B cell (primary cell): Measurements from ENCODE around the gene LSMEM2. TPM values are rescaled to one million over a fixed set of nuclear protein-coding genes. Genes with fewer than 3 reads are reported as not detected.

ENCODE experiments used
- ATAC-seq: fragments of 200-7000 bp; cut with Tn5 transposase; one replicate; pipeline ENCODE4 v1.10.0; 2021; ENCODE audit warnings: low read depth, mild to moderate bottlenecking, moderate number of reproducible peaks, moderate library complexity
- CTCF ChIA-PET: fragments of 350-600 bp; sonication (Branson Sonifier 250); formaldehyde crosslinking; loops from one replicate; lab custom pipeline; 2021; ENCODE audit warnings: antibody characterized with exemption, inconsistent platforms; lab: Charles Lee
- POLR2A ChIA-PET: fragments of 350-600 bp; sonication (Branson Sonifier 250); formaldehyde crosslinking; loops from one replicate; lab custom pipeline; 2021; ENCODE audit warnings: antibody characterized with exemption; lab: Charles Lee
- DNase-seq: peaks from one replicate; pipeline ENCODE4 v3.0.0; 2013
- H2AFZ ChIP-seq: 2 replicates; pipeline ENCODE4 v1.6.1; 2012; ENCODE audit warnings: mild to moderate bottlenecking, low read depth, low read length; ENCODE audit not compliant: insufficient read depth, poor library complexity, severe bottlenecking
- H3K27ac ChIP-seq, 2 donors: 1 replicate in 1 of 2; 2 replicates in 1 of 2; pipeline ENCODE4 v1.5.1; 2012 to 2013; ENCODE audit warnings: low read length in 2 of 2, mild to moderate bottlenecking in 2 of 2, moderate library complexity in 1 of 2
- H3K27me3 ChIP-seq, 4 experiments: fragments of 200-600 bp in 1 of 4; sonication (generic) in 1 of 4; replicated peaks in 1 of 4; 1 replicate in 2 of 4; 2 replicates in 2 of 4; pipeline versions ENCODE4 v1.6.1 to v1.7.0; 2013 to 2016; ENCODE audit warnings: low read length in 3 of 4, mild to moderate bottlenecking in 2 of 4, mixed read lengths in 1 of 4, moderate library complexity in 1 of 4; ENCODE audit not compliant: insufficient read depth in 4 of 4, control insufficient read depth in 3 of 4; ENCODE audit errors: control extremely low read depth in 1 of 4
- H3K36me3 ChIP-seq, 2 experiments: replicated peaks in 1 of 2; 1 replicate in 1 of 2; 2 replicates in 1 of 2; pipeline versions ENCODE4 v1.6.1 to v1.7.1; 2013; ENCODE audit warnings: low read length in 1 of 2; ENCODE audit not compliant: insufficient read depth in 2 of 2, control insufficient read depth in 1 of 2; ENCODE audit errors: control extremely low read depth in 1 of 2, extremely low read depth in 1 of 2
- H3K4me1 ChIP-seq, 2 donors: fragments of 200-600 bp in 1 of 2; sonication (generic) in 1 of 2; 1 replicate in 1 of 2; 2 replicates in 1 of 2; pipeline versions ENCODE4 v1.5.1 to v1.6.1; 2013 to 2017; ENCODE audit warnings: low read length in 2 of 2; ENCODE audit not compliant: control insufficient read depth in 2 of 2, insufficient read depth in 2 of 2
- H3K4me2 ChIP-seq: replicated peaks from 2 replicates; pipeline ENCODE3; 2012; ENCODE audit warnings: mild to moderate bottlenecking, low read depth, low read length; ENCODE audit not compliant: poor library complexity, severe bottlenecking
- H3K4me3 ChIP-seq, 5 experiments: fragments of 200-600 bp in 1 of 5; sonication (generic) in 1 of 5; 1 replicate in 3 of 5; 2 replicates in 2 of 5; pipeline versions ENCODE4 v1.5.1 to v1.7.0; 2011 to 2016; ENCODE audit warnings: low read length in 4 of 5, mild to moderate bottlenecking in 4 of 5, low read depth in 2 of 5, control low read depth in 1 of 5, moderate library complexity in 1 of 5; ENCODE audit not compliant: insufficient read depth in 1 of 5; ENCODE audit errors: control extremely low read depth in 1 of 5, extremely low read depth in 1 of 5
- H3K79me2 ChIP-seq: fragments of 200-600 bp; sonication (generic); one replicate; pipeline ENCODE4 v1.6.0; 2016; ENCODE audit warnings: low read length; ENCODE audit not compliant: control insufficient read depth, insufficient read depth
- H3K9ac ChIP-seq: fragments of 200-600 bp; sonication (generic); 2 replicates; pipeline ENCODE4 v1.6.1; 2017; ENCODE audit warnings: mild to moderate bottlenecking, low read length, moderate library complexity
- H3K9me3 ChIP-seq, 3 donors: one replicate each; pipeline versions ENCODE4 v1.6.1 to v1.7.1; 2013; ENCODE audit warnings: low read length in 2 of 3; ENCODE audit not compliant: control insufficient read depth in 2 of 3, insufficient read depth in 1 of 3; ENCODE audit errors: control extremely low read depth in 1 of 3
- H4K20me1 ChIP-seq: 2 replicates; pipeline ENCODE4 v1.6.0; 2012; ENCODE audit warnings: mild to moderate bottlenecking, low read length; ENCODE audit not compliant: insufficient read depth, control insufficient read depth, poor library complexity, severe bottlenecking
- H3K27ac Mint-ChIP-seq: one replicate; pipeline ENCODE4 v1.8.0; 2021; ENCODE audit warnings: mixed read lengths
- H3K27me3 Mint-ChIP-seq: one replicate; pipeline ENCODE4 v1.8.0; 2021; ENCODE audit warnings: mixed read lengths
- H3K4me1 Mint-ChIP-seq: one replicate; pipeline ENCODE4 v1.8.0; 2021; ENCODE audit warnings: mixed read lengths
- H3K4me3 Mint-ChIP-seq: one replicate; pipeline ENCODE4 v1.8.0; 2021; ENCODE audit warnings: mixed read lengths
- H3K9me3 Mint-ChIP-seq: one replicate; pipeline ENCODE4 v1.8.0; 2022; ENCODE audit warnings: mixed read lengths; ENCODE audit not compliant: insufficient read depth
- CTCF ChIP-seq: fragments of 200-600 bp; IDR thresholded peaks from one replicate; pipeline ENCODE4 v1.8.0; 2022; ENCODE audit warnings: antibody characterized with exemption, mild to moderate bottlenecking
- EZH2 ChIP-seq: IDR thresholded peaks from 2 replicates; pipeline ENCODE4 v1.6.1; 2012; ENCODE audit warnings: borderline replicate concordance, low read depth, mild to moderate bottlenecking, moderate library complexity, low read length; ENCODE audit not compliant: insufficient read depth, poor library complexity, severe bottlenecking
- WGBS: methylation state at CpG from one replicate; pipeline ENCODE4 v1.1.5; 2013; ENCODE audit warnings: missing lambda C conversion rate; ENCODE audit not compliant: insufficient coverage; 5-methylcytosine and 5-hydroxymethylcytosine counted together
- intact Hi-C: fragments of 100-400 bp; cut with micrococcal nuclease; formaldehyde crosslinking; loops from one replicate; pipeline ENCODE4 v1.10.0; 2022
- polyA plus RNA-seq: library from polyadenylated mRNA; depleted of rRNA; stranded (reverse); fragments of >200 nt; gene quantifications from 2 replicates; pipeline ENCODE4 v1.2.3, GENCODE V29; 2012
- total RNA-seq, 2 donors: library from RNA; stranded (reverse); fragments of 120-200 nt in 1 of 2; gene quantifications; 1 replicate in 1 of 2; 2 replicates in 1 of 2; pipeline versions ENCODE4 v1.2.3 to v1.2.4, GENCODE V29; 2013 to 2022

LSMEM2 gene
- total and polyA plus RNA-seq, 2 donors (not counting 1 experiment from before 2014, with no cell fraction given), result not detected

GRCh38 chr3:50264383-50264963 is 14.4 kb upstream of the LSMEM2 start:
- Histone ChIP-seq H4K20me1 (peaks cover 3% of the 10 kb centered on the region), H3K27me3 (peaks cover 0 to 34% (median 6%) of the 10 kb centered on the region in 4 experiments), H3K79me2 (no peaks in the 10 kb centered on the region), H3K4me3 (no peak overlapping the region), H3K27ac (no peak overlapping the region), H3K4me2 (no peak overlapping the region), H3K36me3 (no peaks in the 10 kb centered on the region), H3K4me1 (peaks cover 9 to 13% of the 10 kb centered on the region in 2 donors), H2AFZ (no peak overlapping the region), H3K9ac (no peak overlapping the region), H3K9me3 (no peaks in the 10 kb centered on the region)
- Mint-ChIP-seq H3K4me3 (no peak overlapping the region), H3K27me3 (peaks cover 17% of the 10 kb centered on the region), H3K27ac (no peak overlapping the region), H3K9me3 (no peaks in the 10 kb centered on the region), H3K4me1 (peaks cover 6% of the 10 kb centered on the region)
- DNase-seq, result no peak
- intact Hi-C loops, result no loop called here
- no peak for ATAC-seq
- TF ChIP-seq EZH2, result no peak
- TF ChIP-seq CTCF, result no peak
- 92% methylated on average over 3 of the region's 7 CpGs for WGBS
- ChIA-PET CTCF (interaction anchor here (1.3 to 1.9 kb wide), 2 partner anchors 18 to 36 kb away, joined by 4 read pairs; no protein-coding TSS in a partner anchor), POLR2A (interaction anchor here (0.8 kb wide), 1 partner anchor 29 kb away, joined by 3 read pairs; the partner anchor contains the start of gene GNAI2)

DNA sequence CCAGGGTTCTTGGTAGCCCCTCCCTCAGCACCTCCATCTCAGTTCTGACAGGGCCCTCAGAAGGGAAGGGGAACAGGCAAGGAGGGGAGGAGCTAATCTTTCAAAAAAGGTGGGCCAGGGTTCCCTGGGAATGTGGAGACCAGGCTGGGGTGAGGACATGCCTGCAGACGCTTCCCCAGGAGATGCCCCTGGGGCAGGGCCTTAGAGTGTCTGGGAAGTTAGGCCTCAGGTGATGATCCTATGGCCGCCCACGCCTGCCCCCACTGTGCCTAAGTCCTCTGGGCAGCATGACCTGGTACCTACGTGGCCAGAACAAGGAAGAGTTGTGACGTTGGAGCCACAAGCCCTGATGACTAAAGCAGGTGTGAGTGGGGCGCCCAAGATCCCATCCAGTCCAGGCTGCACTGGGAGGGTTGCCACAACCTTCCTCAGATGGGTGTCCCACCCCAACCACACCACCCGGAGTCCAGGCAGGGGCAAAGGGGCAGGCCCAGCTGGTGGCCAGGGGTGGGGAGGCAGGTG is 13.9 kb upstream of the LSMEM2 start:
- Mint-ChIP-seq H3K4me1 (peaks cover under 1% of the 10 kb centered on the region), H3K27me3 (peaks cover 17% of the 10 kb centered on the region), H3K27ac (no peak overlapping the region), H3K4me3 (no peak overlapping the region), H3K9me3 (no peaks in the 10 kb centered on the region)
- 74% methylated on average over 5 of the region's 7 CpGs for WGBS
- ChIA-PET CTCF (interaction anchor here (1.9 kb wide), 1 partner anchor 37 kb away, joined by 4 read pairs; no protein-coding TSS in a partner anchor), POLR2A (interaction anchor here (0.8 kb wide), 1 partner anchor 29 kb away, joined by 3 read pairs; the partner anchor contains the start of gene GNAI2)
- H3K4me2 ChIP-seq, result no peak overlapping the region
- no peak overlapping the region for H3K9ac ChIP-seq
- H3K9me3 ChIP-seq, result no peaks in the 10 kb centered on the region
- DNase-seq (no peak), ATAC-seq (no peak)
- no peak overlapping the region for H3K4me3 ChIP-seq
- intact Hi-C loops, result no loop called here
- peaks cover 5 to 9% of the 10 kb centered on the region in 2 donors for H3K4me1 ChIP-seq
- H3K79me2 ChIP-seq, result no peaks in the 10 kb centered on the region
- H2AFZ ChIP-seq, result no peak overlapping the region
- no peak overlapping the region for H3K27ac ChIP-seq
- no peaks in the 10 kb centered on the region for H3K36me3 ChIP-seq
- no peaks in the 10 kb centered on the region for H4K20me1 ChIP-seq
- no peak for TF ChIP-seq CTCF
- TF ChIP-seq EZH2, result no peak
- H3K27me3 ChIP-seq, result peaks cover 0 to 34% (median 6%) of the 10 kb centered on the region in 4 experiments
